ENCODE data around the gene NACC2.
"Not testable (repeated sequence)": the region's sequence is repeated elsewhere in the genome, so short reads cannot be mapped to it uniquely, and the experiment has no call there.

Gene NACC2

DNA sequence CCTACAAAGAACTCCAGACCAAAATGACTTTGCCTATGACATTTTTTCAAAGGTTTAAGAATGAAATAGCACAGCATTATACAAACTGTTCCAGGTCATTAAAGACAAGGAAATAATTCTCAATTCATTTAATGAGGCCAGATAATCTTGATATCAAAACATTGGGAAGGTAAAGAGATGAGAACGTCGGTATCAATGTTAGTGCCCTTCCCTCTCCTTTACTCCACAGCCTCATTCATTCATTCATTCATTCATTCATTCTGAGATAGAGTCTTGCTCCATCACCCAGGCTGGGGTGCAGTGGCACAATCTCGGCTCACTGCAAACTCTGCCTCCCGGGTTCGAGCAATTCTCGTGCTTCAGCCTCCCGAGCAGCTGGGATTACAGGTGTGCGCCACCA, 64.0 kb downstream of the NACC2 start:
- H3K27me3 ChIP-seq (ENCODE audit: control insufficient read depth in 2 of 2, insufficient read depth in 2 of 2, low read length in 2 of 2), result no peaks in the 10 kb centered on the region
- no peak overlapping the region for H3K9ac ChIP-seq (ENCODE audit: low read depth in 1 of 2, low read length in 2 of 2)
- no peak overlapping the region for H3K4me3 ChIP-seq (ENCODE audit: low read length in 2 of 2)
- no peak overlapping the region for H3K27ac ChIP-seq (ENCODE audit: low read depth in 2 of 2, low read length in 2 of 2)
- no peaks in the 10 kb centered on the region for H3K9me3 ChIP-seq (ENCODE audit: control insufficient read depth in 2 of 2, low read length in 2 of 2)
- peaks cover 0 to 6% of the 10 kb centered on the region in 2 donors for H3K36me3 ChIP-seq (ENCODE audit: control insufficient read depth in 2 of 2, insufficient read depth in 2 of 2, low read length in 2 of 2)
- no peaks in the 10 kb centered on the region for H3K4me1 ChIP-seq (ENCODE audit: control insufficient read depth in 2 of 2, insufficient read depth in 2 of 2, low read length in 2 of 2)

DNA sequence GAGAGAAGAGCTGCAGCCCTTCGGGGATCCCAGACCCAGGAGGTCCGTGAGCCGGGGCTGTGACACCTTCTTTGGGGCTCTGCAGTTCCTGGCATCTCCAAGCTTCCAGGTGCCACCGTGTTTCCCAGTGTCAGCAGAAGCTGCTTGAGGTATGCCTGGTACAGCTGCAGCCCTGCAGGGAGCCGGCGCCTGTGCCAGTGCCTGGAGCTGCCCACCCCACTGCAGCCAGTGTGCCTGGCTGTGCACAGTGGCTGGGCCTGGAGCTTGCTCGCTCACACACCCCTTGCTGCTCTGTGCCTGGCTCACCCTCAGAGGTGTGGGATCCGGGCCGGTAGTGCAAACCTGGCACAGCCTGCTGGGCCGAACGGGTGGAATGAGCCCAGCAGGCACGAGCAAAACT, 65.5 kb downstream of the NACC2 start:
- Histone ChIP-seq H3K9me3 (ENCODE audit: control insufficient read depth in 2 of 2, low read length in 2 of 2) (no peaks in the 10 kb centered on the region), H3K9ac (ENCODE audit: low read depth in 1 of 2, low read length in 2 of 2) (no peak overlapping the region), H3K36me3 (ENCODE audit: control insufficient read depth in 2 of 2, insufficient read depth in 2 of 2, low read length in 2 of 2) (peaks cover 0 to 6% of the 10 kb centered on the region in 2 donors), H3K4me1 (ENCODE audit: control insufficient read depth in 2 of 2, insufficient read depth in 2 of 2, low read length in 2 of 2) (no peaks in the 10 kb centered on the region), H3K27ac (ENCODE audit: low read depth in 2 of 2, low read length in 2 of 2) (no peak overlapping the region), H3K4me3 (ENCODE audit: low read length in 2 of 2) (no peak overlapping the region), H3K27me3 (ENCODE audit: control insufficient read depth in 2 of 2, insufficient read depth in 2 of 2, low read length in 2 of 2) (no peaks in the 10 kb centered on the region)

- Histone ChIP-seq H3K27me3 (ENCODE audit: control insufficient read depth in 2 of 2, insufficient read depth in 2 of 2, low read length in 2 of 2) (no peaks in the 10 kb centered on the region), H3K27ac (ENCODE audit: low read depth in 2 of 2, low read length in 2 of 2) (no peak overlapping the region), H3K4me1 (ENCODE audit: control insufficient read depth in 2 of 2, insufficient read depth in 2 of 2, low read length in 2 of 2) (no peaks in the 10 kb centered on the region), H3K9me3 (ENCODE audit: control insufficient read depth in 2 of 2, low read length in 2 of 2) (no peaks in the 10 kb centered on the region), H3K9ac (ENCODE audit: low read depth in 1 of 2, low read length in 2 of 2) (no peak overlapping the region), H3K4me3 (ENCODE audit: low read length in 2 of 2) (no peak overlapping the region), H3K36me3 (ENCODE audit: control insufficient read depth in 2 of 2, insufficient read depth in 2 of 2, low read length in 2 of 2) (peaks cover 0 to 6% of the 10 kb centered on the region in 2 donors)
Measured at GRCh38 chr9:136028760-136029470, 66.2 kb downstream of the NACC2 start.

DNA sequence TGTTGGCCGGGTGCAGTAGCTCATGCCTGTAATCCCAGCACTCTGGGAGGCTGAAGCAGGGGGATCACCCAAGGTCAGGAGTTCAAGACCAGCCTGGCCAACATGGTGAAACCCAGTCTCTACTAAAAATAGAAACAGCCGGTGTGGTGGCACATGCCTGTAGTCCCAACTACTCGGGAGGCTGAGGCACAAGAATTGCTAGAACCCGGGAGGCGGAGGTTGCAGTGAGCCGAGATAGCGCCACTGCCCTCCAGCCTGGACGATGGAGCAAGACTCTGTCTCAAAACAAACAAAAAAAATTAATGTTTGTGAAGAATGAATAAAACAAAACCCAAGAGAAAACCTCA, 68.2 kb downstream of the NACC2 start:
- not testable (repeated sequence) for H3K27me3 ChIP-seq (ENCODE audit: control insufficient read depth in 2 of 2, insufficient read depth in 2 of 2, low read length in 2 of 2); H3K4me1 ChIP-seq (ENCODE audit: control insufficient read depth in 2 of 2, insufficient read depth in 2 of 2, low read length in 2 of 2); H3K27ac ChIP-seq (ENCODE audit: low read depth in 2 of 2, low read length in 2 of 2); H3K9me3 ChIP-seq (ENCODE audit: control insufficient read depth in 2 of 2, low read length in 2 of 2); H3K36me3 ChIP-seq (ENCODE audit: control insufficient read depth in 2 of 2, insufficient read depth in 2 of 2, low read length in 2 of 2); H3K4me3 ChIP-seq (ENCODE audit: low read length in 2 of 2); H3K9ac ChIP-seq (ENCODE audit: low read depth in 1 of 2, low read length in 2 of 2)

- H3K4me1 ChIP-seq (ENCODE audit: control insufficient read depth in 2 of 2, insufficient read depth in 2 of 2, low read length in 2 of 2), result no peaks in the 10 kb centered on the region
- H3K36me3 ChIP-seq (ENCODE audit: control insufficient read depth in 2 of 2, insufficient read depth in 2 of 2, low read length in 2 of 2), result peaks cover 7 to 8% of the 10 kb centered on the region in 2 donors
- H3K4me3 ChIP-seq (ENCODE audit: low read length in 2 of 2), result no peak overlapping the region
- H3K9me3 ChIP-seq (ENCODE audit: control insufficient read depth in 2 of 2, low read length in 2 of 2), result no peaks in the 10 kb centered on the region
- H3K27me3 ChIP-seq (ENCODE audit: control insufficient read depth in 2 of 2, insufficient read depth in 2 of 2, low read length in 2 of 2), result no peaks in the 10 kb centered on the region
- no peak overlapping the region for H3K27ac ChIP-seq (ENCODE audit: low read depth in 2 of 2, low read length in 2 of 2)
- H3K9ac ChIP-seq (ENCODE audit: low read depth in 1 of 2, low read length in 2 of 2), result no peak overlapping the region
Measured at GRCh38 chr9:136026266-136026942, 68.7 kb downstream of the NACC2 start.

- Histone ChIP-seq H3K36me3 (ENCODE audit: control insufficient read depth in 2 of 2, insufficient read depth in 2 of 2, low read length in 2 of 2) (peaks cover 7 to 8% of the 10 kb centered on the region in 2 donors), H3K4me1 (ENCODE audit: control insufficient read depth in 2 of 2, insufficient read depth in 2 of 2, low read length in 2 of 2) (no peaks in the 10 kb centered on the region), H3K27ac (ENCODE audit: low read depth in 2 of 2, low read length in 2 of 2) (no peak overlapping the region), H3K9me3 (ENCODE audit: control insufficient read depth in 2 of 2, low read length in 2 of 2) (no peaks in the 10 kb centered on the region), H3K27me3 (ENCODE audit: control insufficient read depth in 2 of 2, insufficient read depth in 2 of 2, low read length in 2 of 2) (no peaks in the 10 kb centered on the region), H3K4me3 (ENCODE audit: low read length in 2 of 2) (no peak overlapping the region), H3K9ac (ENCODE audit: low read depth in 1 of 2, low read length in 2 of 2) (no peak overlapping the region)
Measured at GRCh38 chr9:136025481-136025880, 69.6 kb downstream of the NACC2 start.

GRCh38 chr9:136024696-136025316, 70.3 kb downstream of the NACC2 start:
- peaks cover 7 to 8% of the 10 kb centered on the region in 2 donors for H3K36me3 ChIP-seq (ENCODE audit: control insufficient read depth in 2 of 2, insufficient read depth in 2 of 2, low read length in 2 of 2)
- no peaks in the 10 kb centered on the region for H3K9me3 ChIP-seq (ENCODE audit: control insufficient read depth in 2 of 2, low read length in 2 of 2)
- no peak overlapping the region for H3K4me3 ChIP-seq (ENCODE audit: low read length in 2 of 2)
- no peak overlapping the region for H3K9ac ChIP-seq (ENCODE audit: low read depth in 1 of 2, low read length in 2 of 2)
- no peaks in the 10 kb centered on the region for H3K27me3 ChIP-seq (ENCODE audit: control insufficient read depth in 2 of 2, insufficient read depth in 2 of 2, low read length in 2 of 2)
- no peaks in the 10 kb centered on the region for H3K4me1 ChIP-seq (ENCODE audit: control insufficient read depth in 2 of 2, insufficient read depth in 2 of 2, low read length in 2 of 2)
- peak overlapping the region; percentile 47 to 48 for H3K27ac ChIP-seq (ENCODE audit: low read depth in 2 of 2, low read length in 2 of 2)

DNA sequence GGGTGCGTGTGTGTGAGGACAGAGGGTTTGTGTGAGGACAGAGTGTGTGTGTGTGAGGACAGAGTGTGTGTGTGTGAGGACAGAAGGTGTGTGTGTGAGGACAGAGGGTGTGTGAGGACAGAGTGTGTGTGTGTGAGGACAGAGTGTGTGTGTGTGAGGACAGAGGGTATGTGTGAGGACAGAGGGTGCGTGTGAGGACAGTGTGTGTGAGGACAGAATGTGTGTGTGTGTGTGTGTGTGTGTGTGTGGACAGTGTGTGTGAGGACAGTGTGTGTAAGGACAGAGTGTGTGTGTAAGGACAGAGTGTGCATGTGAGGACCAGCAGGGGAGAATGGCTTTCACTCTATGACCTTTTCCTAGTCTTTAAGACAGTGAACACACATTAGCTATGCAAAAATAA, 70.8 kb downstream of the NACC2 start:
- Histone ChIP-seq H3K27ac (ENCODE audit: low read depth in 2 of 2, low read length in 2 of 2) (peak overlapping the region in 1 of 2 donors; percentile 25), H3K36me3 (ENCODE audit: control insufficient read depth in 2 of 2, insufficient read depth in 2 of 2, low read length in 2 of 2) (peaks cover 7 to 8% of the 10 kb centered on the region in 2 donors), H3K9me3 (ENCODE audit: control insufficient read depth in 2 of 2, low read length in 2 of 2) (no peaks in the 10 kb centered on the region), H3K9ac (ENCODE audit: low read depth in 1 of 2, low read length in 2 of 2) (no peak overlapping the region), H3K4me3 (ENCODE audit: low read length in 2 of 2) (no peak overlapping the region), H3K27me3 (ENCODE audit: control insufficient read depth in 2 of 2, insufficient read depth in 2 of 2, low read length in 2 of 2) (no peaks in the 10 kb centered on the region), H3K4me1 (ENCODE audit: control insufficient read depth in 2 of 2, insufficient read depth in 2 of 2, low read length in 2 of 2) (no peaks in the 10 kb centered on the region)

DNA sequence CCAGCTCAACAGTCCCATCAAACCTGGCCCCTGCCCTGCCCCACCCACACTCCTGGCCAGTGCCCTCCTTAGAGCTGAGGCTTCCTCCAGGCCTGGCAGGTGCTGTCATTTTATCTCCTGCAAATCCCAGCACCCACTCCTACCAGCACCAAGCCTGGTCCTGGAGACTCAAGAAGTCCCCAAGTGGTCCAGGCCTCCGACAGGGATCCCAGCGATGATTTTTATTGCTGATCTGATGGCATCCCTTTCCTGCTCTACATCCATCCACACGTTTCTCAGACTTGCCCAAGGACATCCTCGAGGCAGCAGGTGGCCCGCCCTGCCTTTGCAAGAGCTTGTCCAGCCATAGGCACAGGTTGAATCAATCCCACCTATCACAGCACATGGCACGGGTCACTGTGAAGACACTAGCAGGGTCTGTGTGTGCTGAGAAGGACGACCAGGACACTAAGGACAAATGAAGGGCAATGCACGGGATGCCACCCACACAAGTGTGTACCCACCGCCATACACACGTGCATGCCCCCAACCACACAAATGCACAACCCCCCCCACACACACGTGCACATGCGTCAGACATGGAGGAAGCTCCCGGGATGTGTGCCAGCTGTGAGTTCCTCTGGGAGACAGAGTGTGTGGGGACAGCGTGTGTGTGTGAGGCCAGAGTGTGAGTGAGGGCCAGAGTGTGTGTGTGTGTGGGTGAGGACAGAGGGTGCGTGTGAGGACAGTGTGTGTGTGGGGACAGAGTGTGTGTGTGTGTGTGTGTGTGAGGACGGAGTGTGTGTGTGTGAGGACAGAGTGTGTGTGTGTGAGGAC, 71.5 kb downstream of the NACC2 start:
- no peaks in the 10 kb centered on the region for H3K9me3 ChIP-seq (ENCODE audit: control insufficient read depth in 2 of 2, low read length in 2 of 2)
- no peak overlapping the region for H3K9ac ChIP-seq (ENCODE audit: low read depth in 1 of 2, low read length in 2 of 2)
- H3K4me1 ChIP-seq (ENCODE audit: control insufficient read depth in 2 of 2, insufficient read depth in 2 of 2, low read length in 2 of 2), result peaks cover 0 to 2% of the 10 kb centered on the region in 2 donors
- peaks cover 2 to 7% of the 10 kb centered on the region in 2 donors for H3K36me3 ChIP-seq (ENCODE audit: control insufficient read depth in 2 of 2, insufficient read depth in 2 of 2, low read length in 2 of 2)
- H3K27ac ChIP-seq (ENCODE audit: low read depth in 2 of 2, low read length in 2 of 2), result peak overlapping the region in 1 of 2 donors; percentile 54
- no peaks in the 10 kb centered on the region for H3K27me3 ChIP-seq (ENCODE audit: control insufficient read depth in 2 of 2, insufficient read depth in 2 of 2, low read length in 2 of 2)
- no peak overlapping the region for H3K4me3 ChIP-seq (ENCODE audit: low read length in 2 of 2)
